Endothelial cell of hepatic sinusoid (primary cell): Measurements from ENCODE around the gene SREBF1.

Experiments used
- in situ Hi-C: cut with HindIII; loops from 2 replicates; pipeline ENCODE4 v1.10.0; 2017; ENCODE audit warnings: low sequenced_read_pairs

SREBF1 gene

GRCh38 chr17:17784657-17785267 lies 52.0 kb downstream of the SREBF1 start:
- in situ Hi-C loops, result no loop called here

DNA sequence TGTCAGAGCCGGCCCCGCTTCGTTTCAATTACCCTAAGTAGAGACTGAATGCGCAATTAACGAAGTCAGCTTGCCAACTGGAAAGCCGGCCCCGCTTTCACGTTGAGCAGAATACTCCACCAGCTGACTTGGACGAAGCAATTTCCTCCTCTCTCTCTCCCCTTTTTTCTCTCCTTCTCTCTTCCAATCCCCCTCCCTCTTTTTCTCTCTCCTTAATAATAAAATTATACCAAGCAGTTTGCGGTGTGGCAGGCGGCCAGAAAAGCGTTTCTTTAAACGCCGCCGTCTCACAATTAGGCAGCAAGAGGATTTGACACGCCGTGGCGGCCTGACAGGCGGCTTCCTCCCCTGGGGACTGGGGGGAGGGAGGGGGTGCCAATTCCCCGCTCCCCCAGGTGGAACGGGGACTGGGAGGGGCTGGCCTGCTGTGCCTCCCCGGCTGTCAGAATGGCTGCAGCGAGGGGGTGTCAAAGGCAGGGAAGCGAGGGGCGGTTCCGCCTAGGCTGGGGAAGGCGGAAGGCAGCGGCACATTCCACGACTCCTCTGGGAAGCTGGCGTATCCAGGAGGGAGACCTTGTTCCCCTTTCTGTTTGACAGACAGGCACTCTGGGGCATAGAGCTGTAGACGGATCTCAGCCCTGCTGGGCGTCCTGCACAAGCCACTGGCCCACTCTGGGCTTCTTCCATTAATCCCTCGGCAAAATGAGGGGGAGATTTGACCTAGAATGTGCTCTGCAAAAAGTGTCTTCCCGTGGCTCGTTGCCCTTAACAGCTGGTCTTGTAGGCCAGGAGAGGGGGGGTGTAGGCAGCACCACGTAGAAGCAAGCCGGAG lies 52.7 kb downstream of the SREBF1 start:
- in situ Hi-C loops, result no loop called here

- in situ Hi-C loops, result no loop called here
These were observed 53.5 kb downstream of the SREBF1 start for GRCh38 chr17:17783116-17783824.

DNA sequence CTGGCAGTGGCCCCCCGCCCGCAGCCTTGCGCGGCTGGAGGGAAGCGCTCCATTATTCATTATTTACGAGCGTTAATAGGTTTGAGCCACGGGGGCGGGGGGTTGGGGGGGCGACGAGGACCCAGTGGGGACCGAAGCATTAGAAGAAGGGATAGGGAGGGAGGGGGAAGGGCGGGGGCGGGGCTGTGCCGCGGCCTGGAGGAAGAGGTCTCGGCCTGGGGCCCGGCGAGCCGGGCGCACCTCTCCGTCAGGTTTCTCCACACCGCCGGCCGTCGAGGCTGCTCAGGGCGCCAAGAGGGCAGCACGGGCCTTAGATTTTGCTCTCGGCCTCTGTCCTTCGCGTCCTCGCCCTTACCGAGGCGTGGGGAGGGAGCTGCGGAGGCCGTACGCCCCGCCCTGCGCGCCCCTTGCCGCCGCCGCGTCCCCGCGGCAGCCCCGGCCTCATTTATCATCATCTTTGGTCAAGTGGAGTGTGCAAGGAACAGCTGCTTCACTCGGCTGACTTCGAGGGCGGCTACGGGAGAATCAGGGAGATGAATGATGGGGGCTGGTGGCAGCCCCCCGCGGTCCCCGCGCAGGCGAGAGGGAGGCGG lies 54.2 kb downstream of the SREBF1 start:
- in situ Hi-C loops, result no loop called here

GRCh38 chr17:17781591-17782496 lies 54.9 kb downstream of the SREBF1 start:
- in situ Hi-C loops, result no loop called here

DNA sequence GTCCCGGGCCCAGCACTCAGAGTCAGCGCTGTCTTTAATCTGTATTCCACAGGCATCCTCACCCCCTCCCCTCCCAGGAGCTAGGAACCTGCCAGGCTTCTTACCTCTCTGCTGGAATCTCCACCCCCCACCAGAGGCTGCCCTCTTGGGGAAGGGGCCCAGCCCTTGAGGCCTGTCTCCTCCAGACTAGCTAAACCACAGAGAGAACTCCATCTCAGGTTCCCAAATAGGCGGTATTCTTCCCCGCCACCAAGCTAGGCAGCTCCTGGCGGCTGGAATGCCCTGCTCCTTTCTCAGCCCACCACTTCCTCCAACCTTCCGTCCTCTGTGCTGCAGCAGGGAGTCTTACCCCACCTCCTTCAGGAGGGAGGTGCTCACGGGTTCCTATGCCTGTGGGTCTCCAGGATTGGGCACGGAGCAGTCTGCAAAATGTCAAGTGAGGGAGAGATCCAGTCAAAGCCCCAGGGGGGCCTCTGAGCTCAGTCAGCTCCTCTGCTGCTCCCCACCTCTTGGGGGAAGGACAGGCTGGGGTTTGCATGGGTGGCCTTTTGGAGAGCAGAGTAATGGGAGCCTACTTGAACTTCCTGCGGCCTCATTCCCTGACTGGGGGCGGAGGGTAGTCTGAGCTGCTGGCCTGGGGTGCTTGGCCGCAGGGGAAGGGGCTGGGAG lies 55.7 kb downstream of the SREBF1 start:
- in situ Hi-C loops, result no loop called here

- in situ Hi-C loops, result no loop called here
These were observed 57.7 kb downstream of the SREBF1 start for GRCh38 chr17:17779015-17779611.

- in situ Hi-C loops, result no loop called here
These were observed 58.3 kb downstream of the SREBF1 start for GRCh38 chr17:17778308-17779014.

GRCh38 chr17:17776889-17777288 lies 59.9 kb downstream of the SREBF1 start:
- in situ Hi-C loops, result no loop called here

GRCh38 chr17:17774009-17774881 lies 62.5 kb downstream of the SREBF1 start:
- in situ Hi-C loops, result no loop called here

- in situ Hi-C loops, result no loop called here
These were observed 64.6 kb downstream of the SREBF1 start for GRCh38 chr17:17772231-17772630.

DNA sequence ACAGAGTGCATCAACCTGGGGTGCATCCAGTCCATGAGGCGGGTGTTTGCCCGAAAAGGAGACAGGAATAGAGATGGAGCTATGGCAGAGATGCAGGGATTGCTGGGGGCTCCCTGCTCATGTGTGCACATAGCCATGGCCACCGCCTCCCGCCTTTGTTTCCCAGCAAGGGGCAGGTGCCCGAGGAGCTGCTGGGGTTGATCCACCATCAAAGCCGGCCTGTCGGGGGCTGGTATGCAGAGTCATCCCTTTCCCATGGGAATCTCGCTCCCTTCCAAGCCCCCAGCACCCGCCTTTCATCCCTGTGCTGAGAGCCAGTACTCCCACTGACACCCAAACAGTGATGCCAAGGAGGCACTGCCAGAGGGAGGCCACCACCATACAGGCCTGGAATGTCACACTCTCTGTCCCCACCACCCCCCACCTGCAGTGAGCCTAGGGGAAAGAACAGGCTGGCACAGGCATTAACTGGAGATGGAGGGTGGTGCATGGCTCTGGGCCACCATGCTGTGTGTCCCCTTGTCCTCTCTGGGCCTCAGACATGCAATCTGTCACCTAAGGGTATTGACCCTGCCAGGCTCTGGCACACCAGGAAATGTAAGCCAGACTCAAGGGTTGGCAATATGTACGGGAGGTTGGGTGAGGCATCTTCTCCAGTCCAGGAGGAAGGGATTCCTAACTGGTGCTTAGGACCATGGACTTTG lies 65.1 kb downstream of the SREBF1 start:
- in situ Hi-C loops, result no loop called here

GRCh38 chr17:17770632-17771044 lies 66.1 kb downstream of the SREBF1 start:
- in situ Hi-C loops, result no loop called here

DNA sequence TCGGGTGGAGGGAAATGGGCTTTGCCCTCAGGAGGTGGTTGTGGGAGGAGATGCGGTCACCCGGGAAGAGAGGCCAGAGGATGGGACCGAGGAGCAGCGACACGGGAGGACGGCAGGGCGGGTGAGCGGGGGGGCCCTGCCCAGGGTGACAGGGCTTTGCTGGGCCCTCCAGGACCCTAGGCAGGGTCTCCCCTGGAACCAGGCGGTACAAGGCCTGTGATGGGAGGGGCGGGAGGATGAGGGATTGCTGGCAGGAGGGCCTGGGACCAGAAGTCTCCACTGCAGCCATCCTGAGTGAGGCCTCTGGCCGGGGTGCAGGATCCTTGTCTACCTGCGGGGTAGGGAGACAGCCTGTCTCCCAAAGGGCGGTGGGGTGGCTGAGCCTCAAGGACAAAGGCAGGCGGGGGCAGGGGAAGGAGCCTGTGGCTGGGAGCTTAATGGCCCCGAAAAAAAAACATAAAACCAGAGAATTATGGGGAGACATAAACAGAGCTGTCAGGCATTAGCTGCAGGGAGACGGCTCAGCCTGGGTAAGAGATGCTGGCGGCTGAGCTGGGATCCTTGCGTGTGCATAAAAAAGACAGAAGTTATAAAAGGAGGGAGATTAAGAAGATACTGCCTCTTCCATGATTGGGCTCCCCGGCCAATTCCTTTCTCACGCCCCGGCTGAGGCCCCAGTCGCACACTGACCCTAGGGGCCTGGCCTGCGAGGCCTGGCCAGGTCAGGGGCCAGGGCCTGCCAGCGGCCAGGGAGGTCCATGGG lies 66.7 kb downstream of the SREBF1 start:
- in situ Hi-C loops, result loop anchor here (5.0 kb wide), 2 partner anchors 78 to 108 kb away; no protein-coding TSS in a partner anchor

GRCh38 chr17:17768424-17769088 lies 68.2 kb downstream of the SREBF1 start:
- in situ Hi-C loops, result loop anchor here (5.0 kb wide), 2 partner anchors 76 to 106 kb away; no protein-coding TSS in a partner anchor
